Smooth muscle cell (in vitro differentiated cells): Measurements from ENCODE around the gene SFSWAP. TPM values are rescaled to one million over a fixed set of nuclear protein-coding genes. Genes with fewer than 3 reads are reported as not detected.

Experiments used
- DNase-seq: peaks from one replicate; lab custom pipeline; 2025; ENCODE audit not compliant: unreplicated experiment; lab: John Stamatoyannopoulos, UW
- H2AFZ ChIP-seq: fragments of 200-600 bp; sonication (generic); 2 replicates; pipeline ENCODE4 v1.6.0; 2016; ENCODE audit warnings: antibody characterized with exemption, low read depth, mild to moderate bottlenecking
- H3F3A ChIP-seq: fragments of 200-600 bp; sonication (generic); 2 replicates; pipeline ENCODE4 v1.6.0; 2017; ENCODE audit warnings: antibody characterized with exemption, low read depth
- H3K27ac ChIP-seq: fragments of 200-600 bp; sonication (generic); 2 replicates; pipeline ENCODE4 v1.5.1; 2016; ENCODE audit warnings: low read depth, mild to moderate bottlenecking
- H3K27me3 ChIP-seq: fragments of 200-600 bp; sonication (generic); 2 replicates; pipeline ENCODE4 v1.6.1; 2016; ENCODE audit warnings: low read depth, mild to moderate bottlenecking
- H3K36me3 ChIP-seq: fragments of 200-600 bp; sonication (generic); 2 replicates; pipeline ENCODE4 v1.5.1; 2016; ENCODE audit warnings: low read depth
- H3K4me1 ChIP-seq: fragments of 200-600 bp; sonication (generic); 2 replicates; pipeline ENCODE4 v1.5.1; 2016; ENCODE audit warnings: low read depth
- H3K4me2 ChIP-seq: fragments of 200-600 bp; sonication (generic); 2 replicates; pipeline ENCODE4 v1.6.0; 2016; ENCODE audit warnings: mild to moderate bottlenecking
- H3K4me3 ChIP-seq: fragments of 200-600 bp; sonication (generic); 2 replicates; pipeline ENCODE4 v1.5.1; 2016; ENCODE audit warnings: mild to moderate bottlenecking
- H3K79me2 ChIP-seq: fragments of 200-600 bp; sonication (generic); 2 replicates; pipeline ENCODE4 v1.6.0; 2016; ENCODE audit warnings: low read depth, mild to moderate bottlenecking
- H3K9ac ChIP-seq: fragments of 200-600 bp; sonication (generic); 2 replicates; pipeline ENCODE4 v1.6.0; 2016; ENCODE audit warnings: low read depth
- H3K9me3 ChIP-seq: fragments of 200-600 bp; sonication (generic); replicated peaks from 2 replicates; pipeline ENCODE4 v1.5.1; 2016; ENCODE audit warnings: low read depth
- H4K20me1 ChIP-seq: fragments of 200-600 bp; sonication (generic); 2 replicates; pipeline ENCODE4 v1.6.0; 2016; ENCODE audit warnings: low read depth
- CTCF ChIP-seq: fragments of 200-600 bp; sonication (generic); IDR thresholded peaks from 2 replicates; pipeline ENCODE4 v1.5.1; 2017; ENCODE audit warnings: borderline replicate concordance, mild to moderate bottlenecking, antibody characterized with exemption; ENCODE audit not compliant: insufficient read depth, poor library complexity, severe bottlenecking
- WGBS: methylation state at CpG from one replicate; pipeline ENCODE4 v1.1.7; 2016; ENCODE audit warnings: low lambda C conversion rate; 5-methylcytosine and 5-hydroxymethylcytosine counted together
- polyA plus RNA-seq: library from polyadenylated mRNA; unstranded; fragments of >200 nt; fragmentation: Nextera tagmentation; extraction: Ambion mirVana; gene quantifications from 2 replicates; pipeline ENCODE4 v1.2.1, GENCODE V29; 2016
- total RNA-seq: library from RNA; depleted of rRNA; stranded (reverse); fragments of >200 nt; gene quantifications from 2 replicates; pipeline ENCODE4 v1.2.3, GENCODE V29; 2014

SFSWAP gene
- total and polyA plus RNA-seq, 2 experiments from 2014 or later: 24.1 to 32.3 TPM

- Histone ChIP-seq H3K36me3 (peaks cover 13% of the 10 kb centered on the region), H3K79me2 (no peaks in the 10 kb centered on the region), H3K9ac (no peak overlapping the region), H3K27ac (no peak overlapping the region), H4K20me1 (peaks cover 14% of the 10 kb centered on the region), H2AFZ (no peak overlapping the region), H3K4me1 (no peaks in the 10 kb centered on the region), H3K9me3 (no peaks in the 10 kb centered on the region), H3F3A (no peaks in the 10 kb centered on the region), H3K27me3 (no peaks in the 10 kb centered on the region), H3K4me3 (no peak overlapping the region), H3K4me2 (no peak overlapping the region)
- DNase-seq: no peak
- over 99% methylated on average over 10 of the region's 10 CpGs for WGBS
- no peak for TF ChIP-seq CTCF
Measured at GRCh38 chr12:131765961-131766360, 55.1 kb downstream of the SFSWAP start.

- H3K27me3 ChIP-seq: no peaks in the 10 kb centered on the region
- WGBS: 98% methylated on average over 15 of the region's 17 CpGs
- no peak overlapping the region for H3K4me3 ChIP-seq
- no peak overlapping the region for H2AFZ ChIP-seq
- H3F3A ChIP-seq: no peaks in the 10 kb centered on the region
- H3K4me2 ChIP-seq: no peak overlapping the region
- no peaks in the 10 kb centered on the region for H3K9me3 ChIP-seq
- no peak overlapping the region for H3K9ac ChIP-seq
- H4K20me1 ChIP-seq: peaks cover 14% of the 10 kb centered on the region
- H3K79me2 ChIP-seq: no peaks in the 10 kb centered on the region
- H3K27ac ChIP-seq: no peak overlapping the region
- peaks cover 10% of the 10 kb centered on the region for H3K36me3 ChIP-seq
- no peak for TF ChIP-seq CTCF
- no peaks in the 10 kb centered on the region for H3K4me1 ChIP-seq
- no peak for DNase-seq
Measured at GRCh38 chr12:131766382-131767107, 55.7 kb downstream of the SFSWAP start.

GRCh38 chr12:131770120-131770519, 59.2 kb downstream of the SFSWAP start:
- H3K36me3 ChIP-seq: peaks cover 5% of the 10 kb centered on the region
- DNase-seq: no peak

More at GRCh38 chr12:131770120-131770519, 59.2 kb downstream of the SFSWAP start:
- Histone ChIP-seq H3K9ac (no peak overlapping the region), H3F3A (no peaks in the 10 kb centered on the region), H3K4me2 (no peak overlapping the region), H3K79me2 (no peaks in the 10 kb centered on the region), H4K20me1 (no peaks in the 10 kb centered on the region), H3K4me1 (no peaks in the 10 kb centered on the region), H3K4me3 (no peak overlapping the region), H3K27me3 (no peaks in the 10 kb centered on the region), H2AFZ (no peak overlapping the region), H3K9me3 (no peaks in the 10 kb centered on the region), H3K27ac (no peak overlapping the region)
- WGBS: 97% methylated on average over 12 of the region's 12 CpGs
- TF ChIP-seq CTCF: no peak
